Amniotic stem cell (primary cell): ENCODE results near the gene PES1.
"Not testable (repeated sequence)": the region's sequence is repeated elsewhere in the genome, so short reads cannot be mapped to it uniquely, and the experiment has no call there.

Experiments used
- DNase-seq: peaks from one replicate; lab custom pipeline; 2025; lab: John Stamatoyannopoulos, UW

PES1 gene

DNA sequence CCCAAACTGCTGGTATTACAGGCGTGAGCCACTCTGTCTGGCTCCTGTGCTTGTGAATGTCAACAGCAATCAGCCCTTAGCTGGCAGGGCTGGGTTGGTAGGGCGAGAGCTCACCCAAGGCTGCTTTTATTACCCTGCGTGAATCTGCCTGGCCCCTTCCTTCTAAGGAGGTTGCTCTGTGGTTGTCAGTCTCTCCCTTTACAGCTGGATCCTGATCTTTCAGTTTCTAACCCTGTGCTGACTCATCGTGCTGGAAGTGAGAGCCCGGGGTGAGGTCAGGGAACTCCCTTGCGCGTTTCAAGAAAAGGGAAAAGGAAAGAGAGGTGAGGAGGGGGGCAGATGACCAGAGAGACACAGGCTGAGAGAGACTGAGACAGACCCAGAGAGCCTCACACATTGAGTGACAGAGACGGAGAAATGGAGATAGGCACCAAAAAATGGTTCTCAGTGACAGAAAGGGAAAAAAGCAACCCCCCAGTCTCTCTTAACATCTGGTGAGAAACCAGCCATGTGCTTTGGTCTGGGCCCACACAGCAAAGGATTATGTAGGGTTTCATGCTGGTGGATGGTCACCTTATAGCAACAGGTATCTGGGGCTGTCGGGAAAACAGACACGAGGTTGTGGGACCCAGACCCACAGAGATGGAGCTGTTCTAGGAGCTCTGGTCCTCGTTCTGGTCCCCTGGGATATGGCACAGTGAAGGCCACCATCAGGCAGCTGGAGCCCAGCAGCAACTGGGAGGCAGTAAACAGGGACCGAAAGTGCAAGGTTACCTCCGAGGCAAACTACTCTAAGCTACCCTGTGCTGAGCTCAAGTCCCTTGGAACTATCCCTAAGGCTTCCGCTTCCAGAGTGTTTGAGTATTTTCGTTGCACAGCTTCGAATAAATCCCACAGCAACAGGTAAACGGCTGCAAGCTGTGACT lies 17.8 kb upstream of the PES1 start:
- DNase-seq = peak; percentile 60

DNA sequence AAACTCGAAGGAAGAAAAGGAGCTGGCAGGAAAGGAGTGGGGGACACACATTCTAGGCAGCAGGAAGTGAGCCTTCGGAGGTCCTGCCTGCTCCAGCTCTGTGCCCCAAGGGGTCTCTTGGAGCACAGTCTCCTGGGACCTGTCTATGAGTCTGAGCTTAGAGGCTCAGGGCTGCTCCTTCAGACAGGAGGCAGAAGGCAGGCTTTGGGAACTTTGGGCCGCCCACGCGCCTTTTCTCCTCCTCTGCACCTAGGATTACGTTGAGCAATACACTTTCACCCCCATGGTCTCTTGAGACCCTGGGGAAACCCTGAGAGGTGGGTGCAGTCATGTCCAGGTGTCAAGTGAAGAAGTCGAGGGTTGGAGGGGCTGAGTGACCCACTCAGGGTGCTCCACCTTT lies 16.2 kb upstream of the PES1 start:
- DNase-seq = no peak

GRCh38 chr22:30607300-30607930 lies 15.7 kb upstream of the PES1 start:
- DNase-seq = no peak

DNA sequence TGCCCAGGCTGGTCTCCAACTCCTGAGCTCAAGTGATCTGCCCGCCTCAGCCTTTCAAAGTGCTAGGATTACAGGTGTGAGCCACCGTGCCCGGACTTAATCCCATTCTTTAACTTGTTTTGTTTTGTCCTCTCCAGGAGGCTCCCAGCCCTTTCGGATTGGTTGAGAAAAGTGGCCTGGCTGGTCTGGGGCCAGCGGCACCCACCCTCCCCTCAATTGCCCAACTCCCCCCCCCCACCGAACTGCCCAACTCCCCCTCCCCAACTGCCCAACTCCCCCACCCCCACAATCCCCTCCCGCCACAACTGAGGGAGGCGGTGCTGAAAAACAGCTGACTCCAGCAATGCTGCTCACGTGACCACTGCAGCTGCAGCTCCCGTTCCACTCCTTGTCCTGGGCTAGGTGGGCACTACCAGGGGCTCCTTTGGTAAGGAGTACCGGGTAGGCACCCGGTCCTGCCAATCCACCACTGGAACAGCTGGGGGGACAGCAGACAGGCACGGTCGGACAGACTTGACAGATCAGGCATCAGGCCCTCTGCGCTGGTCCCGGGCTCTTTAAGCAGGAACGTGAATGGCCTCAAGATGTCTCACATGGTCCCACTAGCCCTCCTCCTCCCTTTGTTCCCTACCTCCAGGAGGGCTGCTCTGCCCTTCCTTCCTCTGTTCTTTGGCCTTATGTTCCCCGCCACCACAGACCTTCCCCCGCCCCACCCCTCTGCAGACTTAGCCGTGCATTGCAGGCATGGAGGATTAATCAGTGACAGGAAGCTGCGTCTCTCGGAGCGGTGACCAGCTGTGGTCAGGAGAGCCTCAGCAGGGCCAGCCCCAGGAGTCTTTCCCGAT lies 15.0 kb upstream of the PES1 start, which contains the start of gene TCN2:
TCN2 (plus strand) TSS at position 720 of the 845 bp plus-strand sequence. CDS start 158 bp downstream, outside the sequence.
- no peak for DNase-seq

DNA sequence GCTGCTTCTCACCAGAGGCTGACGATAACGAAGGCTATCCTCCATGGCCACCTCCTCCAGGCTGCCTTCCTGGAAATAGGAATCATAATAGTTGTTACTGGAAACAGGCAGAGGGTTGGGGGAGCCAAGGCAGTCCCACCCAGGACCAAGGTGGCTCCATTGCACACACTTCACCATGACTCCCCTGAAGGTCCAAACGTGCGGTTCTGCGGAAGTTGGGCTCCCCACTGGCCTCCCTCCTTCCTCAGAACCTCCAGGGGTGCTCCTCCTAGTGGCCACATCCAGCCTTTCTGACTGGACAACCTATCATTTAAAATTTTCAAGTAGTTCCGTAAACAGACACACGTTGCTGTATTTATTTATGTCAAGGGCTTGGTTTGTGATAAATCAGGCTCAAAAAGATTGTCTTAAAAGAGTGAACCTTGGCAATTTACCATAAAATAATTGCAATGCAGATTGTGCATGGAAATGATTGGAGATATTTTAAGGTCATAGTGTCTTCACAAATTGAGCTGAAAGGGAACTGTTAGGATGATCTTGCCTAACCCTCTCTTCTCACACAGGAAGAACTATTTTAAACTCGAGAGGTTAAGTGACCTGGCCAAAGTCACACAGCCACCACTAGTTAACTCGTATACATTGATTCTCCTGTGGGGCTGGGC lies 13.9 kb upstream of the PES1 start:
- DNase-seq = no peak

DNA sequence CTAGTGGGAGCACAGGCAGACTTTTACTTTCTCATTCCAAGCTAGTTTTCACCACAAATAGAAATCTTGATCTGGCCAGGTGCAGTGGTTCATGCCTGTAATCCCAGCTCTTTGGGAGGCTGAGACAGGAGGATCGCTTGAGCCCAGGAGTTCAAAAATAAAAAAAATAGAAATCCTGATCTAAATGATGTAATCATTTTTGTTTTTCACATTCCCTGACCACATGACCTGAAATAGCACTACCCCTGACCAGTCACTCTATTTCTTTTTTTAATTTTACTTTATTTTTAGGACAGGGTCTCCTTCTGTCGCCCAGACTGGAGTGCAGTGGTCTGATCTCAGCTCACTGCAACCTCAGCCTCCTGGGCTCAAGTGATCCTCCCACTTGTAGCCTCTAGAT lies 13.0 kb upstream of the PES1 start:
- DNase-seq = no peak

DNA sequence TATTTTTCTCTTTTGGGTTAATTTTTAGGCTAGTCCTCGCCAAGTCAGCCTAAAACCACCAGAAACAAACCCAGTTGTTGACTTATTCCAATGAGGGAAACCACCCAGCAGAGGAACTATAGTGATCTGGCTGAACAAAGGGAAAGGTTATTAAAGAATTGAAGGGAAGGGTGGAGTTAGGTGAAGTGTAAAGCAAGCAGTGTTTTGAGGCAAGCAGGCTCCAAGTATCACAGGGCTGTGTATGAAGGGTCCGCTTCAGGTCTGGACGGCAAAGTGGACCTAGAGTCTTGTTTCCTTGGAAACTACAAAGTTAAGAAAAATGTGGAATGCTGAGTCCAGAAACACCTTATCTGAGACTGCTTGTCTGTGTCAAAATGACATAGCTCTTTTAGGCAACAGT lies 12.1 kb upstream of the PES1 start:
- no peak for DNase-seq

GRCh38 chr22:30602049-30602448 lies 10.3 kb upstream of the PES1 start:
- DNase-seq = no peak

DNA sequence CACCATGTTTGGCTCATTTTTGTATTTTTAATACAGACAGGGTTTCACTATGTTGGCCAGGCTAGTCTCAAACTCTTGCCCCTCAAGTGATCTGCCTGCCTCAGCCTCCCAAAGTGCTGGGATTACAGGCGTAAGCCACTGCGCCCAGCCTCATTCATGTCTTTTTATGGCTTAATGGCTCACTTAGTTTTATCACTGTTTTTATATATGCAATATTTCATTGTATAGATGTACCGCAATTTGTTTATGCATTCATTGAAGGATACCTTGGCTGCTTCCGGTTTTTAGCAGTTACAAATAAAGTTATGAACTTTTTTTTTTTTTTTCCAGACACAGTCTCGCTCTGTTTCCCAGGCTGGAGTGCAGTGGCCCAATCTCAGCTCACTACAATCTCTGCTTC lies 9.8 kb upstream of the PES1 start:
- DNase-seq = no peak

- no peak for DNase-seq
Observed at GRCh38 chr22:30600921-30601320, 9.2 kb upstream of the PES1 start.

- no peak for DNase-seq
Observed at GRCh38 chr22:30598986-30599385, 7.3 kb upstream of the PES1 start.

GRCh38 chr22:30596886-30597285 lies 5.2 kb upstream of the PES1 start:
- DNase-seq = no peak

GRCh38 chr22:30596199-30596598 lies 4.5 kb upstream of the PES1 start:
- DNase-seq = no peak

DNA sequence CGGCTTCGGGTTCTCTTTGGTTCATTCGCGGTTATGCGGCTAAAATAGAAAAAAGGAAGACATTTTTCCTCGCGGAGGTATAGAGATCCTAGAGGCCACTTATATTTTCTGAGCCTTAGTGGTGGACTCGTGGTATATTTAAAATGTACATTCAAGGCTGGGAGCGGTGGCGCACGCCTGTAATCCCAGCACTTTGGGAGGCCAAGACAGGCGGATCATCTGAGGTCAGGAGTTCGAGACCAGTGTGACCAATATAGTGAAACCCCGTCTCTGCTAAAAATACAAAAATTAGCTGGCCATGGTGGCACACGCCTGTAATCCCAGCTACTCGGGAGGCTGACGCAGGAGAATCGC lies 627 bp upstream of the PES1 start:
- not testable (repeated sequence) for DNase-seq

DNA sequence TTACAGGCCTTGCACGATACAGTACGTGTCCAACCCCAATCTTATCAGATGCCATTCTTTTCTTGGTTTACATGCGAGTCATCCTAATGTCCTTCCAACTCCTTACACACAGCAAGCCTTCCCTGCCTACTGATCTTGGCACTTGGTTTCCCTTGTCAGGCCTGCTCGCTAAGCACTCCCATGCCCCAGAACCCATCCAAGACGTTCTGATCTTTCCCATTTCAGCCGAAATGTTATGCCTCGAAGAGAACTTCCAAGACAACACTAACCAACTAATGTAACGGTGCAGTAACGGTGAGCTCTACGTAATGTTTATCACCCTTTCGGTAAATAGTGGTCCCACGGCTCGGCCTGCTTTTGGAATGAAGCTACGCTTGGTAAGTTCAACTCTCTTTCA lies 521 bp downstream of the PES1 start:
- DNase-seq = no peak

DNA sequence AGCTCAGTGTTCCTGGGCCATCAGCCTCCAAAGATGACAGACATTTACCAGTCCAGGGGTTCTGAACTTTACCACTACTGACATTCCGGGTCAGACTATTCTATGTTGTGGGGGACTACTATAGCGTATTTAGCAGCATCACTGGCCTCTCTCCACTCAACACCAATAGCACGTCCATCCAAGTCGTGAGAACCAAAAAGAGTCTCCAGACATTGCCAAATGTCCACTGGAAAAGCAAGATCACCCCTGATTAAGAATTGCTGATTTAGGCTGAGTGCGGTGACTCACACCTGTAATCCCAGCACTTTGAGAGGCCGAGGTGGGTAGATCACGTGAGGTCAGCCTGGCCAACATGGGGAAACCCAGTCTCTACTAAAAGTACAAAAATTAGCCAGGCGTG lies 5.3 kb downstream of the PES1 start:
- DNase-seq = no peak

DNA sequence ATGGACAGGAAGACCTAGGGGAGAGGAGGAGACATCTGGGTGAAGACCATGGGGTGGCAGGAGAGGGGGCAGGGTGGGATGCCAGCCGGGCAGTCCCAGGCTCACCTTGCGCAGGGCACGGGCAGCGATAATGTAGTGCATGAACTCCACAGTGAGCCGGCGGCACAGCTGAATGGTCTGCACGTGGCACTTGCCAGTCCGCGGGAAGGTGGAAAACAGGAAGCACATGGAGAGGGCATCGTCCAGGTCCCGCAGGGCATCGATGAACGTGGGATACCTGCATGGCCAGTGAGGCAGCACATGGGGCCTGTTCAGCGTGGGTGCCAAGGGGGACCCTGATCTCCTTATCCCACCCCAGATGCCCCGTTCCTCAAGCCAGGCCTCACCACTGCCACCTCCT lies 7.3 kb downstream of the PES1 start:
- DNase-seq = no peak

GRCh38 chr22:30582788-30583545 lies 8.7 kb downstream of the PES1 start:
- DNase-seq = no peak

- no peak for DNase-seq
Observed at GRCh38 chr22:30582051-30582450, 9.7 kb downstream of the PES1 start.

DNA sequence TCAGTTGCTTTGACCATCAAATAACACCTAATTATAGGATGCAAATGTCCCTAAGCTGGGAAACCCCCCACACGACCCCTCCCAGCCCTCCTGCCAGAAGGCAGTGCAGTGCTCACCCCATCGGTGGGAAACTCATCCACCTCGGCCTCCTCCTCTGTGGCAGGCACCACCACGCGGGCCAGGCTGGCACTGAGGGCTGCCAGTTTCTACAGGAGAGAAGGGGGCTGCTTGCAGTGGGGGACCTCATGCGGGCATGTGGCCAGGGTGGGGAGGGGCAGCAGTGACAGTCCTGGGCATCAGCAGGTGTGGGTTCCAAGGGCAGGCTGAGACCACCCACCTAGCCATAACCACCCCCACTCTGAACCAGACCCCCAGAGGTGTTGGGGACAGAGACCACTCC lies 10.8 kb downstream of the PES1 start:
- no peak for DNase-seq

DNA sequence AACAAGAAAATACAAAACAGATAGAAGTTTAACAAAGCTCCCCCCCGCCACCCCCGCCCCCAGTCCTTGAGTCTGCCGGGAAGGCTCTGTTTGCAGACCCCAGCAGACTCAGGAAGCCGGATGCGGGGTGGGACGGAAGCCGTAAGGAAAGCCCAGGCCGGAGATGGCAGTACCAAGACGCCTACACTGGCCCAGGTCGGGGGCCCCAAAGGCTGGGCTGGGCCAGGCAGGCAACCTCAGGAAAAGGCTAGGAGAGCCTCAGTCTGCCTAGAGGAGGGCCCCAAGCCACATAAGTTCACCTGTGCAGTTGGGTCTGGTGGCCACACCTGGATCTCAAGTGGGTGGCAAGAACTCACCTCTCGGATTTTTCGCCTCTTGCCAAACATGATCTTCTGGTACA lies 13.2 kb downstream of the PES1 start:
- no peak for DNase-seq
